ENCODE data around the gene GLS.
A peak's percentile ranks its signal among the peaks of the same experiment; 100 is the strongest.
"Not testable (repeated sequence)": the region's sequence is repeated elsewhere in the genome, so short reads cannot be mapped to it uniquely, and the experiment has no call there.

Gene GLS

DNA sequence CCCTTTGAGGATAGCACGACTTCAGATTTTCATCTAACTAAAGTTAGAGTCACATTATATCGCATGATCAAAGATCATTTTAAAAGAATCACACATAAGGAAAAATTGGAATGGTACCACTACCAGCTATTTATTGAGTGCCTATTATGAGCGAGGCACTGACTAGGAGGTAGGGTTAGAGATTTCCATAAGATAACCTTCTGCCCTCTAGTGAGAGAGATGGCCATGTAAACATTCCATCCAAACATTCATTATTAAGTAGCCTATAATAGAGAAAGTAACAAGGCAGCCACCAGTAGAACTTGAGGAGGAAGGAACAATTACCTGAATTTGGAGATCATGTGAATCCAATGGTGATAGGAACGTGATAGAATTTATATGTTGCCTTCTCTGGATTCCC lies 25.4 kb upstream of the GLS start:
- DNase-seq (ENCODE audit: low spot score), result no peak

DNA sequence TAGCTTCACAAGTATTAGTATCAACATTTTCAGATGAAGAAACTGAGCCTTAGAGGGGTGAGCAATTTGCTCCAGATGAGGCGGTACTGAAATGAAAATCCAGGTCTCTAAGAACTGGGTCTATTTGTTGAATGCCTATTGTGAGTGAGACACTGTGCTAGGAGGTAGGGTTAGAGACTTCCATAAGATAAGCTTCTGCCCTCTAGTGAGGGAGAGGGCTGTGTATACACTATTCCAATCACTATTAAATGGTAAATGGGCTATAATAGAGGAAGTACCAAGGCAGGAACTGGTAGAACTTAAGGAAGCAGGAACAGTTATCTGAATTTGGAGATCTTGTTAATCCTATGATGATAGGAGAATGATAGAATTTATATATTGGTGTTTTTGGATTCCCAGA lies 23.6 kb upstream of the GLS start:
- no peak for DNase-seq (ENCODE audit: low spot score)

DNA sequence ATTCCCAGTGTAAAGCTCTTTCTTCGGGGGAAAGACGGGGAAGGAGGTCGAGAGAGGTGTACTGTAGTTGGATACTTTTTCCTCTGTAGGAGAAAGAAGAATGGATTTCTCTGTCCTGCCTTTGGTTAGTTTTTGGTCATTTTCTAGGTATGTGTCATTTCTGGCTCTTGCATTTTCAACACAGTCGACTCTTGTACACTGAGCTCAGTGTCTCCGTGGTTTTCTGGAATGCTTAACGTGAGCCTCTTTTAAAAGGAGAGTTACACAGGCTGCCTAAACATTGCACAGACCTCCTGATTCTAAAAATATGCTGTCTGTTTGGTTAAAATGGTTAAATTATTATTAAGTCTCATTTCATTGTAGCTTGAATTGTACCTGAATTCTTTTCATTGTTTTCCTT lies 21.8 kb upstream of the GLS start:
- no peak for DNase-seq (ENCODE audit: low spot score)

- no peak for DNase-seq (ENCODE audit: low spot score)
Measured at GRCh38 chr2:190859347-190860297, 21.0 kb upstream of the GLS start.

GRCh38 chr2:190860985-190861680 lies 19.5 kb upstream of the GLS start:
- no peak for DNase-seq (ENCODE audit: low spot score)

DNA sequence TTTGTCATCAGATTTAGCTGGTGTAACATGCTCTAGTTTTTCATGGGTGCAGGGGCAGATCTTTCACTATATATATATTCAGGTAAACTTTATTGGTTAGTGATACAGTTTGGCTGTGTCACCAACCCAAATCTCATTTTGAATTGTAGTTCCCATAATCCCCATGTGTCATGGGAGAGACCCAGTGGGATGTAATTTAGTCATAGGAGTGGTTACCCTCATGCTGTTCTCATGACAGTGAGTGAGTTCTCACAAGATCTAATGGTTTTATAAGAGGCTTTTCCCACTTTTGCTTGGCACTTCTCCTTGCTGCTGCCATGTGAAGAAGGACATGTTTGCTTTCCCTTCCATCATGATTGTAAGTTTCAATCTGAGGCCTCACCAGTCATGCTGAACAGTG lies 18.5 kb upstream of the GLS start:
- not testable (repeated sequence) for DNase-seq (ENCODE audit: low spot score)

GRCh38 chr2:190862571-190862991 lies 18.0 kb upstream of the GLS start:
- DNase-seq (ENCODE audit: low spot score), result no peak

DNA sequence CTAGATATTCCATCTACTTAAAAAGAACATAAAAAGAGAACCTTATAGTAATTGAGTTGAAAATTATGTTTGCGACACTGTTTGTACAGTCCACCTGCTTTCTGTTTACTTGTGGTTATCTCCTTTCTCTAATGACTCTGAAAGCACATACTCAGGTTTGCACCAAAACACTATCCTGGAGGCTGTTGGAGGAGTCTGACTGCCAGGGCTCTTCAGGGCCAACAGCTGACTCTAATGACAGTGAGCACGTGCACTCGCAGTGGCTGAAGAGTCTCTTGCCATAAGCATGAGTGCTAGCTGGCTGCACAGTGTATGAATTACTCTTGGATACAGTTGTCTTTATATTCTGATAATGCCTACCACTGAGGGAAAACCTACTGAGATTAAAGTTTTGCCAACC lies 16.7 kb upstream of the GLS start:
- no peak for DNase-seq (ENCODE audit: low spot score)

DNA sequence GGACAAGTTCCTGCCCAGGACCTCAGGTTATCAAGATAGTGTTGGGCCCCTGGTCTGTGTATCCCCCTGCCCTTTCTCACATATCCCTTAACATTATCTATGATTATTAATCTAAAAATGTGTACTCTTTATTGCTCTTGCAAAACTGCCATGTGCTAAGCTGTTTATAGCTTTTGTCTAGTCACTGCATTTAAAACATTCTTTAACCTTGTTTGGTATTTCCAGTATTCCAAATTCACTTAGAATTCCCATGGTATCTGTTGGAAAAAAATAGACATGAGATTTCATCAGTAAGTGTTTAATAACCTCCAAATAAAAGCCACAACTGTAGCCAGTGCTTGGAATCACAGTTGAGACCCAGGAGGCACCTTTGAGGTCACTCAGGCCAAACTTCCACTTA lies 16.2 kb upstream of the GLS start:
- DNase-seq (ENCODE audit: low spot score), result no peak

DNA sequence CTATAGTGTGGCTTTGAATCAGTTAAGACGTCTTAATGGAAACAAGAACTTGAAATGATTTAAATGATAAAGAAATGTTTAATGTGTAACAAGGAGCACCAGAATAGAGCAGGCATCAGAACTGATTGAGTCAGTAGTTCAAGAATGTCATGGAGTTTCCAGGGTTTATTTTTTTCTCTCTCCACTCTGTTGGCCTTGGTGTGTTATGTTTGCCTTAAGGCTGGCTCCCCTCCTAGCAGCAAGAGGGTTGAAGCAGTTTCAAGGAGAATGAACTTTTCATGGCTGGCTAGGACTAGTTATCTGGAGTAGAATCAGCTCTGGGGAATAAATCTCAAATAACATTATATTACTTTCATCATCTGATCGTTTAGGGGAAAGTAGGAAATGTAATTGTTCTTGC lies 13.4 kb upstream of the GLS start:
- no peak for DNase-seq (ENCODE audit: low spot score)

GRCh38 chr2:190867832-190868231 lies 12.8 kb upstream of the GLS start:
- DNase-seq (ENCODE audit: low spot score), result no peak

DNA sequence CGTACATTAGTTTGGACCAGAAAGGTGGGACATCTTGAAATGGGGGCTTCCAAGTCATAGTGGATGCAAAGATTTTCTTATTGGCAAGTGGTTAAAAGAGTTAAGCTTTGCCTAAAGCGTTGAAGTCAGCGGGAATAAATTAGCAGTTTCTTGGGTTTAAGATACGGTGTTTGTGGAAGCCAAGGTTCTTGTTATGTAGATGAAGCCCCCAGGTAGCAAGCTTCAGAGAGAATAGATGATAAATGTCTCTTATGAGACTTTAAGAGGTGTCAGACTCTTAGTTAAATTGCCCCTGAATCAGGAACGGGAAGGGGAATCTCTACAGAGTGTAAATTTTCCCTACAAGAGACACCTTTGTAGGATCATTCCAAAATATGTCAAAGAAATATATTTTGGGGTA lies 10.9 kb upstream of the GLS start:
- DNase-seq (ENCODE audit: low spot score), result no peak

DNA sequence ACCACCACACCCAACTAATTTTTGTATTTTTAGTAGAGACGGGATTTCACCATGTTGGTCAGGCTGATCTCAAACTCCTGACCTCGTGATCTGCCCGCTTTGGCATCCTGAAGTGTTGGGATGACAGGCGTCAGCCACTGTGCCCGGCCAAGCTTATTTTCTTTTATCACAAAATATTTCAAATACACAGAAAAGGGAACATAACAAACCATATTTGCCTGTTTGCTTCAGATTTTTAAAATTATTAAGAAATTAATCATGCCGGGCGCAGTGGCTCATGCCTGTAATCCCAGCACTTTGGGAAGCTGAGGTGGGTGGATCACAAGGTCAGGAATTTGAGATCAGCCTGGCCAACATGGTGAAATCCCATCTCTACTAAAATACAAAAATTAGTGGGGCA lies 7.2 kb upstream of the GLS start:
- not testable (repeated sequence) for DNase-seq (ENCODE audit: low spot score)

DNA sequence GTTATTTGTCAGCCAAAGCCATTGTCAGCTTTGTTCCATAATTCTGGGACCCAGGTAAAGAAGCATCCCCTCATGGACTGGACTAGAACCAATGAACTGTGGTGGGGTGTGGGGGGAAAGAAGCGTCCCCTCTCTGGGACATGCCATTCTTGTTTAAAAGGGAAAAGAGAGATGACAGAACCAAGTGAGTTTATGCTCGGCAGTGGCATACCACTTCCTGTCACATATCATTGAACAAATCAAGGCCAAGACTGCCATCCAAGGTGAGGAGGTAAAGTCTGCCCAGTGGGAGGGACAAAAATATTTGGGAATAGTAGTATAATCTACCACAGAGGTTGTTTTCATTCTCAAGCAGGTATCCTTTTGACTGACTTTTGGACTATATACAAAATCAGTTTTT lies 4.7 kb upstream of the GLS start:
- DNase-seq (ENCODE audit: low spot score), result no peak

DNA sequence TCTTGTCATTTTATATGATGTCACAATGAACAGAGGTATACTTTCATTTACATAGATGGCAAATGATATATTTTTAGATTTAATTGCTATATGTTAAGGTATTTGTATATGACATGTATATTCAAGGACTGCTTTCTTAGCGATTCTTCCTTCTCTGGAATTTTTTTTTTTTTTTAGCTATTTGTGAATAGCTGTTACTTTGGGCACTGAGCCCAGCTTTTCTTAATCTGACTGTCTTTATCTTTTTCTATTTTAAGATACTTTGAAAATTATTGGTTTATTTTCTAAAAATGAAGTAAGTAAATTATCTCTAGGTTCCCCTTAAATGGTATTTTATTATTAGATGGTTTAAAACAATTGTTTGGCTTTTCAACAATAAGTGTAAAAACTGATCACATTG lies 4.0 kb upstream of the GLS start:
- DNase-seq (ENCODE audit: low spot score), result no peak

DNA sequence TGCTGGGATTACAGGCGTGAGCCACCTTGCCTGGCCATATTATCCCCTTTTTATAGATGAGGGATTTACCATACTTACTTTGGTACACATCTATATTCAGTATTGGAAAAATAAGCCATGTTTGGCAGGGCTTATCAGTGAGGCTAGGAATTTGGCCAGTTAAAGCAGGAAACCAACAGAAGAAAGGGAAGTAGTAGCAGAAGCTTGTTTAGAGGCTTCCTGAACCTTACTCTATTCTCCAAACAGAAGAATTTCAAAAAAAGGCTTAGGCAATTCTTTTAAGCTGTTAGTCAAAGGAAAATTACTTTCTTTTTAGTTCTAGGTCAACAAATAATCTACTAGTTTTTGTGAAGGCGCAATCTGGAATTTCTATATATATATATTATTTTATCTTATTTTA lies 3.2 kb upstream of the GLS start:
- no peak for DNase-seq (ENCODE audit: low spot score)

- DNase-seq (ENCODE audit: low spot score), result no peak
Measured at GRCh38 chr2:190879474-190880377, 895 bp upstream of the GLS start.

GRCh38 chr2:190881084-190881597 lies 520 bp downstream of the GLS start:
- no peak for DNase-seq (ENCODE audit: low spot score)

- peak; percentile 73 for DNase-seq (ENCODE audit: low spot score)
Measured at GRCh38 chr2:190881598-190882410, 1.2 kb downstream of the GLS start.

DNA sequence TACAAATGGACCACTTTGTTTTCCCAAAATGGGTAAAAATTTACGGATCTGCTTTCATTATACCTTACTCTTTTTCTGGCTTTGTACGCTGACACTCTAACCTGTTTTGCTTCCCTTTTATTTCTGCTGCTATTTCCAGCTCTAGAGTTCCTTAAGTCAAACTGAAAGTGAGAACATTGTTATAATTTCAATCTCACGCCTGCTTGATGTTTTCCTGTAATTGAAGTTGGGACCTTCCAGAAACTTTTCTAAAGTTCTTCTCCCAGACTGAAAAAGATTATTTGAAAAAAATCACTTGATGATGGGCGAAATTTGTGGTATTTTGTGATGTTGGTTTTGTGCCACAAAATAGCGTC lies 1.8 kb downstream of the GLS start:
- DNase-seq (ENCODE audit: low spot score), result no peak

Measured in SK-N-DZ (cell line).